ENCODE measurements around the gene KAT7.

The KAT7 gene

GRCh38 chr17:49846938-49847712 lies 58.6 kb downstream of the KAT7 start:
- TF ChIP-seq CTCF (IDR thresholded peaks at IDR 0.05; ENCODE audit: control insufficient read depth, extremely low read depth, insufficient read depth), result no peak
- no peak for DNase-seq (ENCODE audit: low read depth)
- no peak overlapping the region for H3K4me3 ChIP-seq (ENCODE audit: low read depth, low read length)

DNA sequence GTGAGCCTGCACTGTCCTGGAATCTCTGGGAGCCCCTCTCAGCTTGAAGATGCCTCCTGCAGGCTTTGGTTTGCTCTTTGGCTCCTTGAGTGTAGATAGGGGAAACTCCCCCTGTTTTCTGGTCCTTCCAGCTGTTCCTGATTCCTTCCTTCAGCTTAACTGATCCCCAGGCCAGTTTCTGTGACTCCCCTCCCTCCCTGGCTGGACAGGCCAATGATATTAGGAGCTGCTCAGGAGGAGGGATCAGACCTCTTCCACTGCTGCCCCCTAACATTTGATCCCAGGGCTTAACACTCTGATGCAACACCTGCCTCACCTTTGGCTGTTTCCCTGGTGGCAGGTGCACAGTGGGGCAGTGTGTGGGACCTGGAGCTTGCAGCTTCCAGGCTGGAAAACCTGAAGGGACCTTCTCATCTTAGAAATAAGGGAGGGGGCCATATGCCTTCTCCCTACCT lies 59.6 kb downstream of the KAT7 start, which contains the start of gene TAC4:
Gene TAC4 (minus strand): TSS at position 51 of the 455 bp plus-strand sequence. CDS start 52 bp downstream, outside the sequence.
- no peak for TF ChIP-seq CTCF (IDR thresholded peaks at IDR 0.05; ENCODE audit: control insufficient read depth, extremely low read depth, insufficient read depth)
- DNase-seq (ENCODE audit: low read depth), result no peak
- no peak within 1 kb of the TSS for H3K4me3 ChIP-seq (ENCODE audit: low read depth, low read length)

DNA sequence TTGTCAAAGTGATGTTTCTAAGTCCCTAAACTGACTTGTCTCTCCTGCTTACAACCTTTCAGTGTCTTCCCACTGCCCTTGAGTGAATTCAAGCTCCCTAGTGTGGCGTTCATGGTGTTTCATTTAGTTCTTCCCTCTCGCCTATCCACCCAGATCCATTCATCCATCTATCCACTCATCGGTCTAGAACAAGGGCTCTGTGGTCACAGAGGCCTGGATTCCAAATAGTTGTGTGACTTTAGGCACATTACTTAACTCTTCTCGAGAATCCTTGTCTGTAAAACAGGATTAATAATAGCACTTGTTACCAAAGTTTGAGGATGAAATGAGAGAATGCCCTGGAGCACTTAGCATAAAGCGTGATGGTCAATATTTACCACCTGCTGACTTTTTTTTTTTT lies 60.3 kb downstream of the KAT7 start:
- H3K4me3 ChIP-seq (ENCODE audit: low read depth, low read length), result no peak overlapping the region

GRCh38 chr17:49850218-49850610 lies 61.7 kb downstream of the KAT7 start:
- no peak overlapping the region for H3K4me3 ChIP-seq (ENCODE audit: low read depth, low read length)
- TF ChIP-seq CTCF (IDR thresholded peaks at IDR 0.05; ENCODE audit: control insufficient read depth, extremely low read depth, insufficient read depth), result no peak
- no peak for DNase-seq (ENCODE audit: low read depth)

More for the DNA sequence above, 60.3 kb downstream of the KAT7 start:
- DNase-seq (ENCODE audit: low read depth), result no peak
- TF ChIP-seq CTCF (IDR thresholded peaks at IDR 0.05; ENCODE audit: control insufficient read depth, extremely low read depth, insufficient read depth), result no peak

GRCh38 chr17:49850772-49851386 lies 62.4 kb downstream of the KAT7 start:
- DNase-seq (ENCODE audit: low read depth), result no peak
- H3K4me3 ChIP-seq (ENCODE audit: low read depth, low read length), result no peak overlapping the region
- TF ChIP-seq CTCF (IDR thresholded peaks at IDR 0.05; ENCODE audit: control insufficient read depth, extremely low read depth, insufficient read depth), result no peak

GRCh38 chr17:49851387-49852291 lies 63.2 kb downstream of the KAT7 start:
- no peak for DNase-seq (ENCODE audit: low read depth)
- peak; percentile 42; the same call in 1 of the 2 replicates for TF ChIP-seq CTCF (IDR thresholded peaks at IDR 0.05; ENCODE audit: control insufficient read depth, extremely low read depth, insufficient read depth)
- H3K4me3 ChIP-seq (ENCODE audit: low read depth, low read length), result peak overlapping the region; percentile 21; the same call in 1 of the 2 replicates
